Fibroblast of mammary gland (primary cell): ENCODE data around the gene SLC6A4.
"Not testable (repeated sequence)": the region's sequence is repeated elsewhere in the genome, so short reads cannot be mapped to it uniquely, and the experiment has no call there.

Source experiments
- DNase-seq: peaks from one replicate; pipeline ENCODE4 v3.0.0-alpha.2; 2010; ENCODE audit warnings: low read depth
- H3K4me3 ChIP-seq: 2 replicates; pipeline ENCODE4 v1.5.1; 2011; ENCODE audit warnings: low read depth, mild to moderate bottlenecking, low read length, moderate library complexity; ENCODE audit not compliant: control insufficient read depth
- TF ChIP-seq, protein P1 (sequence below): conservative IDR thresholded peaks from 2 replicates; pipeline ENCODE4 v1.5.1; 2011; ENCODE audit warnings: low read depth, low read length, inconsistent platforms; ENCODE audit not compliant: control insufficient read depth, insufficient read depth

The SLC6A4 gene

DNA sequence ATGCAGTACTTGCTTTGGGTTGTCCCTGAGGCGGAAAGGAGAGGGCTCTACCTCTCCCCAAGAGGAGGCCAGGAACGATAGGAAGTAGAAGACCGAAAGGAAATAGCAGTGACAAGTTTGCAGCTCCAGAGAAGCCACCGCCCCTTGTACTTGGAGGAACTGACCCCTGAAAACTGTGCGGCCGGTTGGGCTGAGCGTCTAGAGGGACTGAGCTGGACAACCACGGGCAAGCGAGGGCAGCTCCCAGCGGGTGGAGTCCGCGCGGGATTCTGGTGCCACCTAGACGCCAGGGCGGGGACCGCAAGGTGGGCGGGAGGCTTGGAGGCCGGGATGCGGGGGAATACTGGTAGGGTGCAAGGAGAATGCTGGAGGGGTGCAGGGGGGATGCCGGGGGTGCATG is 1.3 kb upstream of the SLC6A4 start:
- H3K4me3 ChIP-seq, result no peak overlapping the region
- peak; percentile 45 for DNase-seq
- TF ChIP-seq, protein P1, sequence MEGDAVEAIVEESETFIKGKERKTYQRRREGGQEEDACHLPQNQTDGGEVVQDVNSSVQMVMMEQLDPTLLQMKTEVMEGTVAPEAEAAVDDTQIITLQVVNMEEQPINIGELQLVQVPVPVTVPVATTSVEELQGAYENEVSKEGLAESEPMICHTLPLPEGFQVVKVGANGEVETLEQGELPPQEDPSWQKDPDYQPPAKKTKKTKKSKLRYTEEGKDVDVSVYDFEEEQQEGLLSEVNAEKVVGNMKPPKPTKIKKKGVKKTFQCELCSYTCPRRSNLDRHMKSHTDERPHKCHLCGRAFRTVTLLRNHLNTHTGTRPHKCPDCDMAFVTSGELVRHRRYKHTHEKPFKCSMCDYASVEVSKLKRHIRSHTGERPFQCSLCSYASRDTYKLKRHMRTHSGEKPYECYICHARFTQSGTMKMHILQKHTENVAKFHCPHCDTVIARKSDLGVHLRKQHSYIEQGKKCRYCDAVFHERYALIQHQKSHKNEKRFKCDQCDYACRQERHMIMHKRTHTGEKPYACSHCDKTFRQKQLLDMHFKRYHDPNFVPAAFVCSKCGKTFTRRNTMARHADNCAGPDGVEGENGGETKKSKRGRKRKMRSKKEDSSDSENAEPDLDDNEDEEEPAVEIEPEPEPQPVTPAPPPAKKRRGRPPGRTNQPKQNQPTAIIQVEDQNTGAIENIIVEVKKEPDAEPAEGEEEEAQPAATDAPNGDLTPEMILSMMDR, result peak; percentile 37

DNA sequence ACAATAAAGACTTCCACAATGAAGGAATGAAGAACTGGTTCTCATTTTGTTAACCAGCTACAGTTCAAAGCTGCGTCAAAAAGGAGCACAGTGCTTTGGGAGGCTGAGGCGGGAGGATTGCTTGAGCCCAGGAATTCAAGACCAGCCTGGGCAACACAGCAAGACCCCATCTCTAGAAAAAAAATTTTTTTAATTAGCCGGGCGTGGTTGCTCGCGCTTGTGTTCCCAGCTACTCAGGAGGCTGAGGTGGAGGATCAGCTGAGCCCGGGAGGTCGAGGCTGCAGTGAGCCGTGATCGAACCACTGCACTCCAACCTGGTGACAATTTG is 764 bp upstream of the SLC6A4 start:
- H3K4me3 ChIP-seq, result peak overlapping the region; percentile 19
- TF ChIP-seq, protein P1, result no peak
- DNase-seq, result no peak

DNA sequence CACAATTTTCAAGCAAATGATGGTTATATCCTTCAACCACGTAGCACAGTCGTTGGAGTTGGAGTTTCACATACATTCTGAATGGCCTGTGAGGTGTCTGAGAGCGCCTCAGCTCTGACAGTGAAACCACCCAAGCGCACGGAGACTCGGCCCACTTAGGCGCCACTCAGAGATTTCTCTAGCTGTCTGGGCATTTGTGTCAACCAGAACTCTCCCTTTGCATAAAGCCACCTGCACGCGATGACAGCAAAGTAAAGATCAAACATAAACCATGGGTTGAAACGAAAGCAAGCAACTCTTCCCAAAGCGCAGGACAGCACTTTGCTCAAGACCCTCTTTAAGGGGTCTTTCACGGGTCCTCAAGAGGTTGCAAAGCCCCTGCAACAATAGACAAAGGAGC is 533 bp downstream of the SLC6A4 start:
- no peak overlapping the region for H3K4me3 ChIP-seq
- DNase-seq, result no peak
- TF ChIP-seq, protein P1, result no peak

DNA sequence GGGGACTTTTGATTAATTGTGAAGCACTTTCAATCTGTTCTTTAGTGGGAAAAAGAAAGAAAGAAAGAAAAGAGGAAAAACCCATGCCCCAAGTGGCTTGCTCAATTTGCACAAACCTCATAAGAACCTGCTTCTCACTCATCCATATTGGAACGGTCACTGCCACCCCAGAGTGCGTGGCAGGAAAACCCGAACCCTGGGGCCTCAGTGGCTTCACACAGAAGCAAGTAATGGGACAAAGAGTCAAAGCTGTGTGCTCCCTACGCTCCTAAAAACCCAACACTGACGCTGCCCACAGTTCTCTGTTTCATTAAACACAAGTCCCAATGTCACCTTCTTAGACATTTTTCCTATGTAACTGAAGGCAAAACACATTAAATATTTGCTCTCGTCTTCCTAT is 1.2 kb downstream of the SLC6A4 start:
- no peak overlapping the region for H3K4me3 ChIP-seq
- TF ChIP-seq, protein P1, result no peak
- DNase-seq, result no peak

DNA sequence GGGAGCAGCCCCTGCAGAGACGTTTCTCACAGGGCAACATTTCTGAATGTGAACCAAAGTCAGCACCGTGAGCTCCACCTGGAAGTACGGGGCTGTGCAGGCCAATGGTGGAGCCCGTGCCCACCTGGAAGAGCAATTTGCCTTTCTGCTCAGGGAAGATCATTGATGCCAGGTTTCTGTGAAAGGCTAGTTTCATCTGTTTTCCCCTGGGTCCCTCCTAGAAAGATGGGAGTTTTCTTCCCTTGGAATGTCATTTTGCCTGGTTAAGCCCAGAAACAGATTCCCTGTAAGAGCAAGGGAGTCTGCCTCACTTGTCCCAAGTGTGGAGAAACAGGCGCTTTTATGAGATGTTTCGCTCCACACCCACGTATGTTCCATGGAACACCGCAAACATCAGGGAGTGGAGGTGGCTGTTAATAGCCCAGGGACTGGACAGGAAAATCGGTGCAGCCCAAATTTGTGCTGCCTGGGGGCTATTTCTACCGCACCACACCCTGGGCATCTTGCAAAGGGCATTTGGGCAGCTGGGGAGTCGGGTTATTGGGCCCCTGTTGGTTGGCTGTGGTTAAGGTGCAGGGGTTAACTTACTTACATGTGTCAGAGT is 2.6 kb downstream of the SLC6A4 start:
- TF ChIP-seq, protein P1, result no peak
- no peak overlapping the region for H3K4me3 ChIP-seq
- DNase-seq, result no peak

DNA sequence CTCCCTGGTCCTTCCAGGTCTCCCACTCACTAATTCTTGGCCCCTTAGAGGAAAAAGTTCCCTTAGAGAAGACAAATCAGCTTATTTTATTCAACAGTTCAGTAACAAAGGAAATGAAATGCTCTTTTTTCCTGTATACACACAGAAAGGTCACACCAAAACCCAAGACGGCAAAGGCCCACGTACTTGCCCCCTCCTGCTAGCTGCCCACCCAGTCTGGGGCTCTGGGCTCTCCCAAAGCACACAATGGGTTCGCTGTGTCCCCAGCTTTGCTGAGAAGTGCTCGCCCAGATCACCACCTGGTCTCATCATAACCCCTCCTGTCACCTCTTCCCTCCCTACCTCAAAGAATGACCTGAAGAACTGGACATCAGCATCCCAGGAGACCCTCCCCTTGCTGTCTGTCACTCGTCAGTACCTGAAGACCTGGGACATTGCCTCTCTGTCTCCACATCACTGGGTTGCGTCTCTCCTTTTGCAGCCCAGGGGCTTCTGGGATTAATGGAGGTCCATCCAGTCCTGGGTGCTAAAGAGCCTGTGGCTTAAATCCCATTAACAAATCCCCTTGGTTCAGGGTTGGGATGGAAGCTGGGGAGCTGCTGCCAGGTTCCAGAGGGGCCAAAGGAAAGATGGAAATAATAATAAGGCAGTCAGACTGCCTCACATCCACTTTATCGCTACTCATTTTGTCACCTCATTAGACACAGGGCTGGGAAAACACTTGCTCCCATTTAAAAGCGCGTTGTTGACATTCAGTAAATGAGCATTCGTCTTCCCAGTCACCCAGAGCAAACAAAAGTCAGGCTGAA is 3.3 kb downstream of the SLC6A4 start:
- TF ChIP-seq, protein P1, result no peak
- no peak for DNase-seq
- no peak overlapping the region for H3K4me3 ChIP-seq

DNA sequence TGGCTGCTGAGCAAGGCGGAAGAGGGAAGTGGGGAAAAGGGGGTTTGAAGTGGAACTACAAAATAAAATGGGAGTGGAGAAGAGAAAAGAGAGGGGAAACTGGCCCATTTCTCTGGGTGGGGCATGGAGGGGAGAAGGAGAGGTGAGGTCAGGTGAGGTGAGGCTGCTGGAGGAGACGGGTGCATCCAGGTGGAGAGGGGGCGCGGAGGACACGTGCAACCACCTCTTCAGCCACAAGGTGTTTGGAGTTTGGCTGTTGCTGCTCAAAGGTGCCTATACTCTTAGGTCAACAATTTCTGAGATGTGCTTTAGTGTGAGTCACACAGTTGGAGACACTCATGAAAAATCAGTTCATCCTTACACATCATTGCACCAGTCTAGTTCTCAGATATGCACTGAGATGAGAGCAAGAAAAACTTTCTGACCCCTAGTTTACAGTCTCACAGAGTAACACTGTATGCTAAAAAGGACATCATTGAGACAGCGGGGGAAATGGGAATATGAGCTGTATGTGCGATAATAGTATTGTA is 4.8 kb downstream of the SLC6A4 start:
- TF ChIP-seq, protein P1, result no peak
- peak; percentile 12 for DNase-seq
- no peak overlapping the region for H3K4me3 ChIP-seq

DNA sequence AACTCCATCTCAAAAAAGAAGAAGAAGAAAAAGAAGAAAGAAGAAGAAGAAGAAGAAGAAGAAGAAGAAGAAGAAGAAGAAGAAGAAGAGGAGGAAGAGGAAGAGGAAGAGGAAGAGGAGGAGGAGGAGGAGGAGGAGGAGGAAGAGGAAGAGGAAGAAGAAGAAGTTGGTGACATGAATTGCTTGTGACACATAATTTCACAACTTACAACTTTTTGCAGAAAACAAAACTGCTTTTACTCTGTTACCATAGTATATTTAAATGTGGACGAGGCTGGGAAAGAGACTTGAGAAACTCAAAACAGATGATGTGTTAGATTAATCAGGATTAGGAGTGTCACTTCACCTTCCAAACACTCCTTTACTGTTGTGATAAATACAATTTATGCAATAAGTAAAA is 5.5 kb downstream of the SLC6A4 start:
- not testable (repeated sequence) for DNase-seq, H3K4me3 ChIP-seq
